ENCODE data around the gene SPDL1.

The SPDL1 gene

GRCh38 chr5:169631360-169631759 lies 47.8 kb downstream of the SPDL1 start:
- DNase-seq (ENCODE audit: low spot score): no peak

- DNase-seq (ENCODE audit: low spot score): no peak
Measured at GRCh38 chr5:169632946-169633345, 49.4 kb downstream of the SPDL1 start.

GRCh38 chr5:169634606-169635005 lies 51.0 kb downstream of the SPDL1 start:
- no peak for DNase-seq (ENCODE audit: low spot score)

- DNase-seq (ENCODE audit: low spot score): no peak
Measured at GRCh38 chr5:169635936-169636335, 52.4 kb downstream of the SPDL1 start.

GRCh38 chr5:169636477-169637084 lies 53.0 kb downstream of the SPDL1 start:
- DNase-seq (ENCODE audit: low spot score): no peak

GRCh38 chr5:169637085-169637548 lies 53.5 kb downstream of the SPDL1 start, which contains the start of gene DOCK2:
Gene DOCK2 (plus strand): TSS chr5:169637275. CDS start chr5:169637327, 52 bp downstream.
- DNase-seq (ENCODE audit: low spot score): peak; percentile 87

- DNase-seq (ENCODE audit: low spot score): peak; percentile 60
Measured at GRCh38 chr5:169637549-169638121, 54.1 kb downstream of the SPDL1 start.

GRCh38 chr5:169641253-169641652 lies 57.7 kb downstream of the SPDL1 start:
- DNase-seq (ENCODE audit: low spot score): no peak

- DNase-seq (ENCODE audit: low spot score): no peak
Measured at GRCh38 chr5:169646856-169647255, 63.3 kb downstream of the SPDL1 start.

- peak; percentile 68 for DNase-seq (ENCODE audit: low spot score)
Measured at GRCh38 chr5:169647566-169647965, 64.0 kb downstream of the SPDL1 start.

- DNase-seq (ENCODE audit: low spot score): no peak
Measured at GRCh38 chr5:169648725-169649310, 65.2 kb downstream of the SPDL1 start.

GRCh38 chr5:169649486-169649885 lies 65.9 kb downstream of the SPDL1 start:
- no peak for DNase-seq (ENCODE audit: low spot score)

- no peak for DNase-seq (ENCODE audit: low spot score)
Measured at GRCh38 chr5:169650701-169651331, 67.2 kb downstream of the SPDL1 start.

GRCh38 chr5:169651526-169651925 lies 68.0 kb downstream of the SPDL1 start:
- DNase-seq (ENCODE audit: low spot score): no peak

GRCh38 chr5:169652057-169652456 lies 68.5 kb downstream of the SPDL1 start:
- DNase-seq (ENCODE audit: low spot score): no peak

- DNase-seq (ENCODE audit: low spot score): no peak
Measured at GRCh38 chr5:169653091-169653490, 69.5 kb downstream of the SPDL1 start.
